B cell (primary cell): ENCODE results near the gene C2CD2L.

Experiments
- EZH2 ChIP-seq: IDR thresholded peaks from 2 replicates; pipeline ENCODE4 v1.6.1; 2012; ENCODE audit warnings: borderline replicate concordance, low read depth, mild to moderate bottlenecking, moderate library complexity, low read length; ENCODE audit not compliant: insufficient read depth, poor library complexity, severe bottlenecking
- TF ChIP-seq, protein P1 (sequence below): fragments of 200-600 bp; IDR thresholded peaks from one replicate; pipeline ENCODE4 v1.8.0; 2022; ENCODE audit warnings: antibody characterized with exemption, mild to moderate bottlenecking

- no peak for TF ChIP-seq EZH2
- TF ChIP-seq, protein P1, sequence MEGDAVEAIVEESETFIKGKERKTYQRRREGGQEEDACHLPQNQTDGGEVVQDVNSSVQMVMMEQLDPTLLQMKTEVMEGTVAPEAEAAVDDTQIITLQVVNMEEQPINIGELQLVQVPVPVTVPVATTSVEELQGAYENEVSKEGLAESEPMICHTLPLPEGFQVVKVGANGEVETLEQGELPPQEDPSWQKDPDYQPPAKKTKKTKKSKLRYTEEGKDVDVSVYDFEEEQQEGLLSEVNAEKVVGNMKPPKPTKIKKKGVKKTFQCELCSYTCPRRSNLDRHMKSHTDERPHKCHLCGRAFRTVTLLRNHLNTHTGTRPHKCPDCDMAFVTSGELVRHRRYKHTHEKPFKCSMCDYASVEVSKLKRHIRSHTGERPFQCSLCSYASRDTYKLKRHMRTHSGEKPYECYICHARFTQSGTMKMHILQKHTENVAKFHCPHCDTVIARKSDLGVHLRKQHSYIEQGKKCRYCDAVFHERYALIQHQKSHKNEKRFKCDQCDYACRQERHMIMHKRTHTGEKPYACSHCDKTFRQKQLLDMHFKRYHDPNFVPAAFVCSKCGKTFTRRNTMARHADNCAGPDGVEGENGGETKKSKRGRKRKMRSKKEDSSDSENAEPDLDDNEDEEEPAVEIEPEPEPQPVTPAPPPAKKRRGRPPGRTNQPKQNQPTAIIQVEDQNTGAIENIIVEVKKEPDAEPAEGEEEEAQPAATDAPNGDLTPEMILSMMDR = no peak
Observed at GRCh38 chr11:119118946-119119345, 11.8 kb downstream of the C2CD2L start.
